SK-N-SH (cell line): Measurements from ENCODE around the gene MRPL2. TPM values are rescaled to one million over a fixed set of nuclear protein-coding genes. Genes with fewer than 3 reads are reported as not detected.

ENCODE experiments used
- CTCF ChIA-PET: fragments of 300-600, 350-600 bp; formaldehyde crosslinking; extraction: SDS; loops from one replicate; lab custom pipeline; 2021; lab: Yijun Ruan, JAX
- POLR2A ChIA-PET: fragments of 350-600 bp; sonication (Branson Sonifier 250); formaldehyde crosslinking; extraction: SDS; loops from one replicate; lab custom pipeline; 2020; ENCODE audit warnings: antibody characterized with exemption, inconsistent platforms; lab: Yijun Ruan, JAX
- DNase-seq: peaks from one replicate; pipeline ENCODE4 v3.0.0; 2012
- H2AFZ ChIP-seq: fragments of 200-600 bp; sonication (generic); 2 replicates; pipeline ENCODE4 v1.8.1; 2016; ENCODE audit warnings: antibody characterized with exemption, mild to moderate bottlenecking, low read depth
- H3F3A ChIP-seq: fragments of 200-600 bp; sonication (generic); replicated peaks from 2 replicates; pipeline ENCODE3; 2016; ENCODE audit warnings: antibody characterized with exemption, mild to moderate bottlenecking; ENCODE audit not compliant: insufficient read depth
- H3K27ac ChIP-seq, 2 experiments: fragments of 200-500 bp in 1 of 2; fragments of 200-600 bp in 1 of 2; sonication (Bioruptor generic) in 1 of 2; sonication (generic), shearing (Covaris generic) in 1 of 2; 2 replicates each; pipeline versions ENCODE4 v1.5.1 to v1.6.1; 2014 to 2016; ENCODE audit warnings: low read depth in 2 of 2, inconsistent platforms in 1 of 2, low read length in 1 of 2, mild to moderate bottlenecking in 1 of 2, mixed read lengths in 1 of 2
- H3K27me3 ChIP-seq: fragments of 200-600 bp; sonication (generic), shearing (Covaris generic); 2 replicates; pipeline ENCODE4 v1.6.1; 2016; ENCODE audit warnings: mixed run types; ENCODE audit not compliant: insufficient read depth
- H3K36me3 ChIP-seq, 2 experiments: fragments of 200-500 bp in 1 of 2; fragments of 200-600 bp in 1 of 2; sonication (Bioruptor generic) in 1 of 2; sonication (generic) in 1 of 2; replicated peaks in 1 of 2; 2 replicates each; pipeline versions ENCODE3 to v1.5.1; 2014 to 2016; ENCODE audit warnings: low read length in 1 of 2, mild to moderate bottlenecking in 1 of 2; ENCODE audit not compliant: insufficient read depth in 2 of 2, control insufficient read depth in 1 of 2
- H3K4me1 ChIP-seq, 2 experiments: fragments of 200-500 bp in 1 of 2; fragments of 200-600 bp in 1 of 2; sonication (Bioruptor generic) in 1 of 2; sonication (generic), shearing (Covaris generic) in 1 of 2; 2 replicates each; pipeline versions ENCODE4 v1.5.1 to v1.6.1; 2014 to 2016; ENCODE audit warnings: low read depth in 1 of 2, low read length in 1 of 2, mixed run types in 1 of 2; ENCODE audit not compliant: insufficient read depth in 2 of 2, control insufficient read depth in 1 of 2
- H3K4me2 ChIP-seq: fragments of 200-600 bp; sonication (generic), shearing (Covaris generic); 2 replicates; pipeline ENCODE4 v1.6.1; 2017; ENCODE audit warnings: mixed run types
- H3K4me3 ChIP-seq, 2 experiments: fragments of 200-500 bp in 1 of 2; fragments of 200-600 bp in 1 of 2; sonication (Bioruptor generic) in 1 of 2; sonication (generic), shearing (Covaris generic) in 1 of 2; 2 replicates each; pipeline versions ENCODE4 v1.5.1 to v1.8.1; 2014 to 2016; ENCODE audit warnings: low read depth in 2 of 2, inconsistent platforms in 1 of 2, low read length in 1 of 2, mild to moderate bottlenecking in 1 of 2, mixed read lengths in 1 of 2, moderate library complexity in 1 of 2
- H3K79me2 ChIP-seq: fragments of 200-600 bp; sonication (generic); 2 replicates; pipeline ENCODE4 v1.8.1; 2017; ENCODE audit warnings: mild to moderate bottlenecking; ENCODE audit not compliant: insufficient read depth
- H3K9ac ChIP-seq: fragments of 200-600 bp; sonication (generic); 2 replicates; pipeline ENCODE4 v1.6.1; 2017; ENCODE audit warnings: mixed run types
- H3K9me2 ChIP-seq: fragments of 200-600 bp; sonication (generic); 2 replicates; pipeline ENCODE4 v1.6.1; 2017; ENCODE audit warnings: mixed run types
- H3K9me3 ChIP-seq: fragments of 200-600 bp; sonication (generic); 2 replicates; pipeline ENCODE4 v1.6.1; 2017; ENCODE audit warnings: mixed run types, mild to moderate bottlenecking, moderate library complexity
- H4K20me1 ChIP-seq: fragments of 200-600 bp; sonication (generic); 2 replicates; pipeline ENCODE4 v1.6.1; 2017; ENCODE audit warnings: mild to moderate bottlenecking, mixed run types; ENCODE audit not compliant: insufficient read depth
- EP300 ChIP-seq, 2 experiments: IDR thresholded peaks; 2 replicates each; pipeline versions ENCODE4 v1.4.0 to v1.6.1; 2012; ENCODE audit warnings: borderline replicate concordance in 1 of 2, low read depth in 1 of 2, low read length in 1 of 2
- FOSL2 ChIP-seq: IDR thresholded peaks from 2 replicates; pipeline ENCODE4 v1.4.0; 2012; ENCODE audit warnings: low read depth, mild to moderate bottlenecking, moderate library complexity, borderline replicate concordance
- GABPA ChIP-seq: IDR thresholded peaks from 2 replicates; pipeline ENCODE4 v1.4.0; 2012; ENCODE audit warnings: low read depth, mild to moderate bottlenecking
- GATA2 ChIP-seq: sonication (generic); formaldehyde crosslinking; IDR thresholded peaks from 2 replicates; pipeline ENCODE4 v1.5.0; 2020; ENCODE audit warnings: mild to moderate bottlenecking, missing genetic modification reagents
- JUND ChIP-seq: IDR thresholded peaks from 2 replicates; pipeline ENCODE4 v1.4.0; 2012
- MEF2A ChIP-seq: IDR thresholded peaks from 2 replicates; pipeline ENCODE4 v1.4.0; 2012; ENCODE audit warnings: low read depth, borderline replicate concordance
- NFIC ChIP-seq: IDR thresholded peaks from 2 replicates; pipeline ENCODE4 v1.4.0; 2012; ENCODE audit warnings: borderline replicate concordance
- PBX3 ChIP-seq: IDR thresholded peaks from 2 replicates; pipeline ENCODE4; 2012
- POLR2AphosphoS5 ChIP-seq: IDR thresholded peaks from 2 replicates; pipeline ENCODE4 v1.6.1; 2012; ENCODE audit warnings: low read depth, low read length
- RCOR1 ChIP-seq: fragments of 150-350 bp; IDR thresholded peaks from 2 replicates; pipeline ENCODE4 v1.6.1; 2017; ENCODE audit warnings: antibody characterized with exemption, low read length
- RXRA ChIP-seq: IDR thresholded peaks from 2 replicates; pipeline ENCODE4 v1.4.0; 2012; ENCODE audit warnings: low read depth, mild to moderate bottlenecking, borderline replicate concordance
- TAF1 ChIP-seq: IDR thresholded peaks from 2 replicates; pipeline ENCODE4 v1.6.1; 2012; ENCODE audit warnings: low read depth, mild to moderate bottlenecking, low read length, moderate library complexity, borderline replicate concordance
- TCF12 ChIP-seq: IDR thresholded peaks from 2 replicates; pipeline ENCODE4 v1.4.0; 2012
- TEAD4 ChIP-seq: IDR thresholded peaks from 2 replicates; pipeline ENCODE4 v1.4.0; 2012; ENCODE audit warnings: mild to moderate bottlenecking, borderline replicate concordance; ENCODE audit not compliant: insufficient read depth
- USF2 ChIP-seq: fragments of 150-350 bp; IDR thresholded peaks from 2 replicates; pipeline ENCODE4 v1.6.1; 2017; ENCODE audit warnings: antibody characterized with exemption, low read length, low read depth, borderline replicate concordance
- YY1 ChIP-seq: IDR thresholded peaks from 2 replicates; pipeline ENCODE4 v1.4.0; 2012; ENCODE audit warnings: low read depth, mild to moderate bottlenecking
- WGBS: methylation state at CpG from one replicate; pipeline ENCODE4 v1.1.6; 2017; ENCODE audit warnings: low lambda C conversion rate; 5-methylcytosine and 5-hydroxymethylcytosine counted together
- polyA plus RNA-seq, 3 experiments: library from polyadenylated mRNA; depleted of rRNA; stranded (reverse); fragments of >200 nt; gene quantifications; 2 replicates each; pipeline ENCODE4 v1.2.3, GENCODE V29; 2012

The MRPL2 gene
- polyA plus RNA-seq, 1 of the 3 experiments (the other 2 are of a cell fraction) = 64.7 TPM

GRCh38 chr6:43095939-43096338 lies 36.7 kb upstream of the MRPL2 start:
- H3K27me3 ChIP-seq = no peaks in the 10 kb centered on the region
- ChIA-PET POLR2A (no interaction called here), CTCF (interaction anchor here (1.0 to 2.9 kb wide), 5 partner anchors 8 to 48 kb away, joined by 3 to 12 read pairs (median 4); no protein-coding TSS in a partner anchor)
- 88% methylated on average over 7 of the region's 7 CpGs for WGBS
- no peak for TF ChIP-seq FOSL2
- TF ChIP-seq EP300 (IDR thresholded peaks at IDR 0.05; ENCODE audit: borderline replicate concordance in 1 of 2, low read depth in 1 of 2, low read length in 1 of 2) = no peak
- TF ChIP-seq USF2 = no peak
- TF ChIP-seq TAF1 = no peak
- peak overlapping the region; percentile 22; the same call in 1 of the 2 replicates for H3K9ac ChIP-seq
- no peak for DNase-seq
- H3K9me3 ChIP-seq = no peaks in the 10 kb centered on the region
- H2AFZ ChIP-seq = no peak overlapping the region
- no peaks in the 10 kb centered on the region; the same call in 1 of the 2 replicates for H4K20me1 ChIP-seq
- H3F3A ChIP-seq = peaks cover 39% of the 10 kb centered on the region
- peak overlapping the region; percentile 64 to 73 for H3K27ac ChIP-seq
- H3K4me2 ChIP-seq = peak overlapping the region; percentile 66
- peaks cover 0 to 6% of the 10 kb centered on the region in 2 experiments for H3K36me3 ChIP-seq
- no peaks in the 10 kb centered on the region for H3K9me2 ChIP-seq
- peaks cover 25 to 54% of the 10 kb centered on the region in 2 experiments for H3K4me1 ChIP-seq
- H3K79me2 ChIP-seq = peaks cover 95% of the 10 kb centered on the region
- H3K4me3 ChIP-seq = no peak overlapping the region

GRCh38 chr6:43093436-43094289 lies 34.4 kb upstream of the MRPL2 start:
- Histone ChIP-seq H3K36me3 (peaks cover 0 to 5% of the 10 kb centered on the region in 2 experiments), H3K79me2 (peaks cover 95% of the 10 kb centered on the region), H3K9me3 (no peaks in the 10 kb centered on the region), H2AFZ (no peak overlapping the region), H3K9me2 (no peaks in the 10 kb centered on the region), H3K27ac (peak overlapping the region in 1 of 2 experiments; percentile 3; a peak in 2 of 4 replicates), H4K20me1 (peaks cover 7% of the 10 kb centered on the region), H3K4me1 (peaks cover 41 to 76% of the 10 kb centered on the region in 2 experiments), H3K4me2 (peak overlapping the region; percentile 49; the same call in 1 of the 2 replicates)
- POLR2A ChIA-PET = no interaction called here
- WGBS = 96% methylated on average over 9 of the region's 9 CpGs
- no peak for DNase-seq
- TF ChIP-seq NFIC = no peak
- no peak for TF ChIP-seq YY1
- TF ChIP-seq RXRA = no peak
- TF ChIP-seq, all 33 proteins: peak for 0
- H3F3A ChIP-seq = peaks cover 43% of the 10 kb centered on the region
- H3K27me3 ChIP-seq = no peaks in the 10 kb centered on the region
- H3K9ac ChIP-seq = no peak overlapping the region; the same call in 1 of the 2 replicates
- CTCF ChIA-PET = no interaction called here
- no peak overlapping the region for H3K4me3 ChIP-seq

GRCh38 chr6:43092635-43093034 lies 33.4 kb upstream of the MRPL2 start:
- peaks cover 13% of the 10 kb centered on the region for H4K20me1 ChIP-seq
- H3K79me2 ChIP-seq = peaks cover 95% of the 10 kb centered on the region
- POLR2A ChIA-PET = no interaction called here
- peaks cover 37% of the 10 kb centered on the region for H3F3A ChIP-seq
- TF ChIP-seq JUND (peak; percentile 66), POLR2AphosphoS5 (no peak), RCOR1 (0 out of 2 replicates have a peak, but pooled peaks have one; percentile 44), MEF2A (no peak), PBX3 (peak; percentile 31; the same call in 1 of the 2 replicates), TCF12 (peak; percentile 64), TEAD4 (no peak), EP300 (IDR thresholded peaks at IDR 0.05; ENCODE audit: borderline replicate concordance in 1 of 2, low read depth in 1 of 2, low read length in 1 of 2) (no peak), GABPA (no peak), GATA2 (CRISPR knock-in tag) (peak; percentile 78), NFIC (peak; percentile 12; the same call in 1 of the 2 replicates)
- TF ChIP-seq, all 33 proteins: peak for 6
- Histone ChIP-seq H3K9me3 (no peaks in the 10 kb centered on the region), H3K27me3 (no peaks in the 10 kb centered on the region), H3K9ac (no peak overlapping the region), H3K9me2 (no peaks in the 10 kb centered on the region), H2AFZ (no peak overlapping the region), H3K4me2 (peak overlapping the region; percentile 51; the same call in 1 of the 2 replicates), H3K36me3 (no peaks in the 10 kb centered on the region), H3K4me1 (peaks cover 38 to 70% of the 10 kb centered on the region in 2 experiments), H3K27ac (no peak overlapping the region; a peak in 1 of 4 replicates), H3K4me3 (no peak overlapping the region)
- CTCF ChIA-PET = no interaction called here
- no peak for DNase-seq
